Endometrium (tissue), 2 donors: ENCODE data around the gene AKAP11.
"Not testable (repeated sequence)": the region's sequence is repeated elsewhere in the genome, so short reads cannot be mapped to it uniquely, and the experiment has no call there.

Source experiments
- FAIRE-seq: peaks from 2 replicates; lab custom pipeline; 2012; peaks lifted over from hg19 to GRCh38; lab: Jason Lieb, UNC
- donor health status: control.
- donor health status: control.

AKAP11 gene, protein sequence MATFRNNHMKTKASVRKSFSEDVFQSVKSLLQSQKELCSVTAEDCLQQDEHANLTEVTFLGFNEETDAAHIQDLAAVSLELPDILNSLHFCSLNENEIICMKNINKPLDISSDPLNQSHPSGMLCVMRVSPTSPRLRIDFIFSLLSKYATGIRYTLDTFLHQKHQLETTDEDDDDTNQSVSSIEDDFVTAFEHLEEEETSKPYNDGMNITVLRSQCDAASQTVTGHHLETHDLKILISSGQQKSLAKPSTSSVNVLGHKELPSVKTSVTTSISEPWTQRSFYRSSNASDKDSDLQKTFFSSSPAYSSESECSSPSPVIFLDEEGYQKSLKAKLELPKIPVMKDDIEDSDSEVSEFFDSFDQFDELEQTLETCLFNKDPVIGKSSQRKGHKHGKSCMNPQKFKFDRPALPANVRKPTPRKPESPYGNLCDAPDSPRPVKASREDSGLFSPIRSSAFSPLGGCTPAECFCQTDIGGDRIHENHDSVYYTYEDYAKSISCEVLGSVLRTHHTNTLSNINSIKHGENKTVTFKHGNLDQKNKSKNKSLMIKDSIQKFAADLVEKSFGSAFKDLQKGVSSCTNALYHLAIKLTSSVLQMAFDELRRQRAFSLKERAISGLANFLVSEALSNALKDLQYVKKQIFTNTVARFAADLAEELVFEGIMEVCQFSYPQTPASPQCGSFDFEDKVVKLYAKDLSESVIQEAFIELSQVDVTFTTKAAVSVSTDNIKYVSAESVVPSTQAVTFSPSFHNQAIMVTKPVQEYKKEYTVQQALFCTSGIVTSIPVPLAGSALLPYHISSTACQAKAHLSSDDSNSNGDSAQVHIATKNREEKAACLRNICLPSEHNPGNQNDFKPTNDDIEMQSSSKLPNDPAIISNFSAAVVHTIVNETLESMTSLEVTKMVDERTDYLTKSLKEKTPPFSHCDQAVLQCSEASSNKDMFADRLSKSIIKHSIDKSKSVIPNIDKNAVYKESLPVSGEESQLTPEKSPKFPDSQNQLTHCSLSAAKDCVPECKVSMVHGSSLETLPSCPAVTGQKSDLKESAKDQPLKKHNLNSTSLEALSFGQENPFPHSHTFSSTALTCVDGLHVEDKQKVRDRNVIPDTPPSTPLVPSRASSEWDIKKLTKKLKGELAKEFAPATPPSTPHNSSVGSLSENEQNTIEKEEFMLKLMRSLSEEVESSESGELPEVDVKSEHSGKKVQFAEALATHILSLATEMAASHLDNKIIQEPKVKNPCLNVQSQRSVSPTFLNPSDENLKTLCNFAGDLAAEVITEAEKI (N-terminal part only)

DNA sequence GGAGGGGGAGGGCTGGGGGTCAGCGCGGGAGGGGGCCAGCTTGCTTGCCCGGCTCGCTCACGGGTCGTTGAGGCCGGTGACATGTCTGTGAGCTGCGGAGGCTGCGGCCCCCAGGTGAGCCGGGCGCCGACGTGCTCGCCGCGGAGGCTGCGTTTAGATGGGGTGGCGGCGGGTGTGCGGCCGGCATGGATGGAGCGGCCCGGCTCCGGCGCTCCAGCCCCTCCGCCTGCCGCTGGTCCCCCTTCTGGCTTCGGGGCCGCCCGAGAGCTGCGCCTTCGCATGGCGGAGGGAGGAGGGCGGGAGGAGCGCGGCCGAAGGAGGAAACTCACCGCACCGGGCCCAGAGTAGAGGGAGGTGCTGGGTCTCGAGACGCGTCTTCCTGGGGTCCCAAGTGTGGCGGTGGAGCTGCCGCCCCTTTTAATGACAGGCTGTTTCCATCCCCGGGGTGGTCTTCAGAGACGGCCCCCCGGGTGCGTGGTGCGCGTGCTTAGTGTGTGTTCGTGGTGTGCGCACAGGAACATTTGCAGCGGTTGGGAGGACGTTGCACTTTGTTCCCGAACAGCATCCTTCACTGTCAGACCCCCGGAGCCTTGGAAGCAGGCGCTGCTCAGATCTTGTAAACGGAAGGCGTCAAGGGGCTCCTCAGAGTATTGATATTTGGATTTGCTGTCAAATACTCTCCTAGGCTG lies at the start of gene AKAP11:
Gene AKAP11 (plus strand): TSS at position 38 of the 689 bp plus-strand sequence. CDS start 14,197 bp downstream, outside the sequence.
- no peak for FAIRE-seq

- no peak for FAIRE-seq
Measured at GRCh38 chr13:42223681-42224080, 48.3 kb upstream of the AKAP11 start.

GRCh38 chr13:42225051-42225450 lies 46.9 kb upstream of the AKAP11 start:
- no peak for FAIRE-seq

- not testable (repeated sequence) for FAIRE-seq
Measured at GRCh38 chr13:42226759-42227158, 45.2 kb upstream of the AKAP11 start.

DNA sequence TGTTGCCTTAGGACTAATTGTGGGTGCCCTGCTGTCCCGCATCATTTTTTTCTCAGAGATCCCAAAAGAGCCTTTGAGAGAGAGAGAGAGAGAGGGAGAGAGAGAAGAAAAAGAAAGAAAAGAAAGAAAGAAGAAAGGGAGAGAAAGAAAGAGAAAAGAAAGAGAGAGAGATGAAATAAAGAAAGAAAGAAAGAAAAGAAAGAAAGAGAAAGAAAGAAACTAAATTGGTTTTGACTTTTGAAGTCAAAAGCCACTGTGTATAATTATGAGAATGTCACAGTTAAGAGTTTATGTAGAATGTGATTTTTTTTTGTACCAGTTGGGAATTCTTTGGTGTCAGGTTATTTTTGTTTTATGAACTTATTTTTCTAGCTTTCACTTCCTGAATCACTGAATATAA lies 43.4 kb upstream of the AKAP11 start:
- FAIRE-seq = no peak

- no peak for FAIRE-seq
Measured at GRCh38 chr13:42229287-42229686, 42.7 kb upstream of the AKAP11 start.

DNA sequence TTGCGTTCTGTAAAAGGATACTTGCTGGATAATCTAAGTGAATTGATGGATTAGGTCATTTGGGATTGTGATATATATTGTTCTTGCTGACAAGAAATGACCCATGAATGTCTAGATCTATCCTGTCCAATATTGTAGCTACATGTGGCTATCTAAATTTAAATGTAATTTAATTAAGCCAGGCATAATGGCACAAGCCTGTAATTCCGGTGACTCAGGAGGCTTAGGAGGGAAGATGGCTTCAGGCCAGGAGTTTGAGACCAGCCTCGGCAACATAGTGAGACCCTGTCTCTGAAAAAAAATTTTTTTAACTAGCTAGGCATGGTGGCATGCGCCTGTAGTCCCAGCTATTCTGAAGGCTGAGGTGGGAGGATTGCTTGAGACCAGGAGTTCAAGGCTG lies 39.3 kb upstream of the AKAP11 start:
- no peak for FAIRE-seq

- FAIRE-seq = no peak
Measured at GRCh38 chr13:42233726-42234125, 38.2 kb upstream of the AKAP11 start.

DNA sequence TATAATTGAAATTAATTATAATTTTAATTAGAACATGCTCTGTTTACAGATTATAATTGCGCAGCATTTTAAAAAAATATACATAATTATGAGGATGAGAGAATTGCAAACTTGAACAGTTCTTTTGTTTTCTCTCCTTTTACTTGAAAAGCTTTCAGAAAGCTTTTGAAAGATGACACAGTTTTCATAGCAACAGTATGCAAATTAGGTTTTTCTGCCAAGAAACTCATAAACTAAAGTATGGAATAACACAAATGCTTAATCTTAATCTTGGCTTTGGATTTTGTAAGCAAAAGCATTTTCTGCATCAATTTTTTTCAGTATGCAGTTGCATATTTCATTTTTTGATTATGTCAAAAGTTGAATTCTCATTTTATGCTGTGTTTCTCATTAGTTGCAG lies 32.8 kb upstream of the AKAP11 start:
- no peak for FAIRE-seq

GRCh38 chr13:42239644-42240043 lies 32.3 kb upstream of the AKAP11 start:
- FAIRE-seq = no peak

DNA sequence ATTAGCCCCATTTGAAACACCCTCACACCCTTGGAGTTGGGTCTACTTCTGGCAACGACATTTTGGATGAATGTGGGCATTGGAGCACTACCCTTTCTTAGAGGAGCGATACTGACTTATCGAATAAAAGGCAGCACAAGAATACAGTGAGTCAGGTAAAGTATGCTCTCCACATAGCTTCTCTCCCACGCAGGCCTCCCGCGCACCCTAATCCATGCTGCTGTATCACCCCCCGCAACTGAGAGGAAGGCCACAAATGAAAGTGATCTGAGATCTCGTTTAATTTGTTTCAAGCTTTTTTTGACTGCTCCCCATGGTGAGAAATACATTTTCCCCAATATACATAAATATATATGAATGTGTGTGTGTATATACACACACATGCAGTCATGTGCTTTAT lies 25.4 kb upstream of the AKAP11 start:
- FAIRE-seq = no peak

DNA sequence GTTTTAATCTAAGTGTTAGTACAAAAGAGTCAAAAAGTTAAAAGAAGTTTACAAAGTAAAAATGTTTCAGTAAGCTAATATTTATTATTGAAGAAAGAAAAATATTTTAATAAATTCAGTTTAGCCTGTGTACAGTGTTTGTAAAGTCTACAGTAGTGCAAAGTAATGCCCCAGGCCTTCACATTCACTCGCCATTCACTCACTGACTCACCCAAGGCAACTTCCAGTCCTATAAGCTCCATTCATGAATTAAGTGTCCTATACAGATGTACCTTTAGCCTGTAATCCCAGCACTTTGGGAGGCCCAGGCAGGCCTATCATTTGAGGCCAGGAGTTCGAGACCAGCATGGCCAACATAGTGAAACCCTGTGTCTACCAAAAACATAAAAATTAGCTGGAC lies 24.1 kb upstream of the AKAP11 start:
- FAIRE-seq = no peak

GRCh38 chr13:42255886-42256285 lies 16.1 kb upstream of the AKAP11 start:
- FAIRE-seq = no peak

DNA sequence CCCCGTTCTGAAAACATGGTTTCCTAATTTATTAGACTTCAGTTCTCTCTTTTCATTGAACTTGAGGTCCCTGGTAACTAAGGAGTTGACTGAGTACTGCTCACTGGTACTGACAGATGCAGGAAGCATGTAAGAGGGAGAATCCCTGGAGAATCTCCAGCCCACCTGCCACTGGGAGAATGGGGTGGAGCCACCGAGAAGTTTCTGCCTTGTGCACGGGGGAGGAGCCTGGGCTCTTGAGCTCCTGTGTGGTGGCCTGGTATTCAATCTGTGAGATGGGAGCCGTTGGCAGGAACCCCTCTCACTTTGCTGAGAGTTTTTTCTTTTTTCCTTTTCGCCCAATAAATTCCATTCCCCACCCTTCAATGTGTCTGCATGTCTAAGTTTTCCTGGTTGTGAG lies 13.2 kb upstream of the AKAP11 start:
- no peak for FAIRE-seq

GRCh38 chr13:42259515-42259914 lies 12.4 kb upstream of the AKAP11 start:
- no peak for FAIRE-seq

DNA sequence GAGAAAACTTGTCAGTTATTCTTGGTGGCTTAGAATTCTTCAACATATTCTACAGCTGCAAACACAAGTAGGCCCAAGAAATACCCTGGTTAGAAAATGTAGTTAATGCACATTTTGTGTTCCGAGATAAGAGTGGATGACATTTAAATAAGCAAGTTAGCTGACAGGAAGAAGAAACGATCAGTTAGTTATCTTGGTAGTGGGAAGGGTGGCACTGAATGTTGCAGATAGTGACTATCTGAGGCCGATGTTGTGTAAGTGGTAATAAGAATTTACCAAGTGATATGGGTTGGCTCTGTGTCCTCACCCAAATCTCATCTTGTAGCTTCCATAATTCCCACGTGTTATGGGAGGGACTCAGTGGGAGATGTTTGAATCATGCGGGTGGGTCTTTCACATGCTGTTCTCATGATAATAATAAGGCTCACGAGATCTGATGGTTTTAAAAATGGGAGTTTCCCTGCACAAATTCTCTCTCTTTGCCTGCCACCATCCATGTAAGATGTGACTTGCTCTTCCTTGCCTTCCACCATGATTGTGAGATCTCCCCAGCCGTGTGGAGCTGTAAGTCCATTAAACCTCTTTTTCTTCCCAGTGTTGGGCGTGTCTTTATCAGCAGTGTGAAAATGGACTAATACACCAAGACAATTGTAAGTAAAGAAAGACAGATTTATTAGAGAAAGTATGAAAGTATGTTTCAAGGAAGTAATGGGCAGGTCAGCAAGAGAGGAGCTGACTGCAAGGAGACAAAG lies 10.9 kb upstream of the AKAP11 start:
- FAIRE-seq = no peak

DNA sequence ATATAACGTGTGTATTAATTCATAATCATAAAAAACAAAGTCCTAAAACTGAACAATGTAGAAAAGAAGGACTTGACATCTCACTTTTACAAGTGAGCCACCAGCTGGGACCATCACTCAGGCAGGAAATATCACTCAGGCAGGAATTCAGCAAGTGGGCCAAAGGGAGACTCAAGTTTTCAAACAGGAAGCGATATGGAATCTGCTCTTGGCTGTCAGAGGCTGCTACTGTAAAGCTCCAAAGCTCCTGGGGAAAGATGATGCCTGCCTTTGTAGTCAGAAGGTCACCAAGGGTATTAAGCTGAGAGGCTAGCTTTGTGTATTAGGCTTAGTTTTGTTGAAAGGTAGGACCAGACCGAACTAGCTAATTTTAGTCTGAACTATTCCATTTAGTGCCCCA lies 5.5 kb upstream of the AKAP11 start:
- no peak for FAIRE-seq

GRCh38 chr13:42270160-42270856 lies 1.6 kb upstream of the AKAP11 start:
- FAIRE-seq = no peak

- no peak for FAIRE-seq
Measured at GRCh38 chr13:42270857-42271215, 1.1 kb upstream of the AKAP11 start.

DNA sequence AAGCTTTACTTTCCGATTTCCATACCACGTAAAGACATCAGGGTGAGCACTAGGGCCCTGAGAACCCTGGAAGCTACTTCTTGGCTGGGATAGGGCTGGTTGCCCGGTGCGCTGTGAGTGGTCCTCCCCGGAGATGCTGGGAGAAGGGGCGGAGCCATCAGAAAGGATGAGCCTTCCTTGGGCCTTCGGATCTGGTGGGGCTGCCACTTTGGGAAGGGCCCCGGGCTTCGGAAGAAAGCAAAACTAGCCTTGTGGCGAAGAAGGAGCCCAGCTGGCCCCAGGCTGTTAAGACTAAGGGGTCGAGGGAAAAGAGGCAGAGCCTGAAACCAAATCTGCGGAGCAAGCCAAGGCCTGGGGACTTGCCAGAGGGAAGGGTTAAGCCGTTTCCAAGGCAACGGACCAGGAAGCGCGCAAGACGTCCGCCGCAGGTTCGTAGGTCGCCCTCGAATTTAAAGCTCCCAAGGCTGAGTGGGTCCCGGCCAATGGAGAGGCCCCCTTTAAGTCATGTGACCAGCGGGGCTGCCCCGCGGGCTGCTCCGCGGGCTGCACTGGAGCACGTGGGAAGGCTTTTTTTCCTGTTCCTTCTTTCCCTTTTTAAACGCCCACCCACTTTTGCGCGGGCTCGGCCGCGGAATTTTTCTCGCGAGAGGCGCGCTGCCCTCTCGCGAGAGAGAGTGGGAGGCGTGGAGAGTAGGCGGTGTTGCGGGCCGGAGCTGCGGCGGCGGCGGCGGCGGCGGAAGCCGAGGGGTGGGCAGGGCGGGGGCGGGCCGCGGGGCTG lies 426 bp upstream of the AKAP11 start:
- FAIRE-seq = peak; percentile 96
